Measurements from ENCODE around the gene CCDC146. TPM values are rescaled to one million over a fixed set of nuclear protein-coding genes. Genes with fewer than 3 reads are reported as not detected.

CCDC146 gene
- total RNA-seq, 4 donors from 2014 or later, result 35.9 to 51.3 (median 44.3) TPM

GRCh38 chr7:77181015-77181595, 58.7 kb downstream of the CCDC146 start:
- DNase-seq, result no peak
- TF ChIP-seq CTCF (IDR thresholded peaks at IDR 0.05) (no peak), POLR2A (IDR thresholded peaks at IDR 0.05) (no peak)
- Histone ChIP-seq H3K27ac (no peak overlapping the region), H3K27me3 (no peaks in the 10 kb centered on the region), H3K4me3 (replicated peaks in 1 of 3) (no peak overlapping the region), H3K36me3 (no peaks in the 10 kb centered on the region), H3K9me3 (no peaks in the 10 kb centered on the region), H3K4me1 (peaks cover 10 to 12% of the 10 kb centered on the region in 2 donors)
- intact Hi-C loops (cut with DNase I), result no loop called here
- WGBS, 2 donors, result 83 to 98% methylated on average over 4 of the region's 4 CpGs

- intact Hi-C loops (cut with DNase I), result no loop called here
- H3K9me3 ChIP-seq, result no peaks in the 10 kb centered on the region
Measured at GRCh38 chr7:77181734-77182133, 59.3 kb downstream of the CCDC146 start.

GRCh38 chr7:77182261-77182660, 59.8 kb downstream of the CCDC146 start:
- no peaks in the 10 kb centered on the region for H3K36me3 ChIP-seq
- intact Hi-C loops (cut with DNase I), result no loop called here
- TF ChIP-seq POLR2A (IDR thresholded peaks at IDR 0.05), result no peak
- no peak for TF ChIP-seq CTCF (IDR thresholded peaks at IDR 0.05)
- no peaks in the 10 kb centered on the region for H3K27me3 ChIP-seq
- no peak for DNase-seq
- WGBS, 2 donors, result 97 to 98% methylated on average over 1 of the region's 1 CpG
- peaks cover 10 to 12% of the 10 kb centered on the region in 2 donors for H3K4me1 ChIP-seq
- no peak overlapping the region for H3K4me3 ChIP-seq (replicated peaks in 1 of 3)
- no peak overlapping the region for H3K27ac ChIP-seq
- no peaks in the 10 kb centered on the region for H3K9me3 ChIP-seq

More at GRCh38 chr7:77181734-77182133, 59.3 kb downstream of the CCDC146 start:
- no peak for TF ChIP-seq CTCF (IDR thresholded peaks at IDR 0.05)
- TF ChIP-seq POLR2A (IDR thresholded peaks at IDR 0.05), result no peak
- Histone ChIP-seq H3K4me3 (replicated peaks in 1 of 3) (no peak overlapping the region), H3K27ac (no peak overlapping the region), H3K27me3 (no peaks in the 10 kb centered on the region), H3K4me1 (peaks cover 10 to 12% of the 10 kb centered on the region in 2 donors), H3K36me3 (no peaks in the 10 kb centered on the region)
- 96 to 98% methylated on average over 3 of the region's 3 CpGs for WGBS, 2 donors
- DNase-seq, result no peak

- Histone ChIP-seq H3K27ac (no peak overlapping the region), H3K36me3 (no peaks in the 10 kb centered on the region), H3K27me3 (no peaks in the 10 kb centered on the region), H3K4me3 (replicated peaks in 1 of 3) (no peak overlapping the region), H3K4me1 (no peaks in the 10 kb centered on the region), H3K9me3 (no peaks in the 10 kb centered on the region)
- TF ChIP-seq POLR2A (IDR thresholded peaks at IDR 0.05), result no peak
- TF ChIP-seq CTCF (IDR thresholded peaks at IDR 0.05), result no peak
- intact Hi-C loops (cut with DNase I), result no loop called here
- no peak for DNase-seq
Measured at GRCh38 chr7:77184463-77184862, 62.0 kb downstream of the CCDC146 start.

- WGBS, 2 donors, result 64 to 75% methylated on average over 3 of the region's 3 CpGs
- Histone ChIP-seq H3K9me3 (no peaks in the 10 kb centered on the region), H3K4me3 (replicated peaks in 1 of 3) (no peak overlapping the region), H3K27me3 (no peaks in the 10 kb centered on the region), H3K36me3 (no peaks in the 10 kb centered on the region), H3K27ac (no peak overlapping the region), H3K4me1 (no peaks in the 10 kb centered on the region)
- no peak for TF ChIP-seq POLR2A (IDR thresholded peaks at IDR 0.05)
- intact Hi-C loops (cut with DNase I), result no loop called here
- DNase-seq, result no peak
Measured at GRCh38 chr7:77184990-77185389, 62.6 kb downstream of the CCDC146 start.
